Adrenal gland (tissue), 5 donors: Measurements from ENCODE around the gene SLC9A9.

Experiments used
- CTCF ChIP-seq, 6 experiments: fragments of 450-650 bp in 4 of 6; fragments of 200-600 bp in 2 of 6; sonication (generic) in 1 of 6; IDR thresholded peaks; 1 replicate in 5 of 6; 2 replicates in 1 of 6; pipeline versions ENCODE4 v1.5.1 to v1.8.0; 2016 to 2021; ENCODE audit warnings: antibody characterized with exemption in 6 of 6, mild to moderate bottlenecking in 2 of 6, moderate library complexity in 1 of 6
- POLR2A ChIP-seq, 2 donors: fragments of 450-650 bp; IDR thresholded peaks; one replicate each; pipeline ENCODE4 v1.6.1; 2017; ENCODE audit warnings: antibody characterized with exemption in 2 of 2, mild to moderate bottlenecking in 2 of 2, moderate library complexity in 1 of 2
- donor health status: DM: no; HTN: no; CAD: no.

GRCh38 chr3:143344516-143345165 is 503.6 kb downstream of the SLC9A9 start:
- TF ChIP-seq CTCF (IDR thresholded peaks at IDR 0.05): no peak
- no peak for TF ChIP-seq POLR2A (IDR thresholded peaks at IDR 0.05)
